Measurements from ENCODE around the gene FLVCR2.

GRCh38 chr14:75690010-75690409, 111.6 kb downstream of the FLVCR2 start:
- TF ChIP-seq CTCF (IDR thresholded peaks at IDR 0.05; ENCODE audit: low read depth, low read length) (no peak), MAX (IDR thresholded peaks at IDR 0.05; ENCODE audit: low read depth, low read length) (no peak)
